Astrocyte (in vitro differentiated cells and primary cell): ENCODE measurements around the gene F11R. TPM values are rescaled to one million over a fixed set of nuclear protein-coding genes. Genes with fewer than 3 reads are reported as not detected.

Experiments
- DNase-seq: peaks from one replicate; pipeline ENCODE4 v3.0.0-alpha.2; 2010; ENCODE audit warnings: low read depth
- FAIRE-seq: peaks from 2 replicates; lab custom pipeline; 2011; peaks lifted over from hg19 to GRCh38; lab: Jason Lieb, UNC
- H2AFZ ChIP-seq: 2 replicates; pipeline ENCODE4 v1.6.0; 2012; ENCODE audit warnings: low read depth, low read length, inconsistent platforms
- H3K27ac ChIP-seq: 2 replicates; pipeline ENCODE4 v1.5.1; 2011; ENCODE audit warnings: low read depth, low read length, inconsistent platforms
- H3K27me3 ChIP-seq: 2 replicates; pipeline ENCODE4 v1.6.0; 2011; ENCODE audit warnings: low read length, inconsistent platforms; ENCODE audit not compliant: insufficient read depth
- H3K36me3 ChIP-seq: 2 replicates; pipeline ENCODE4 v1.5.1; 2011; ENCODE audit warnings: low read length, inconsistent platforms; ENCODE audit not compliant: insufficient read depth
- H3K4me1 ChIP-seq: 2 replicates; pipeline ENCODE4 v1.5.1; 2011; ENCODE audit warnings: low read length, inconsistent platforms; ENCODE audit not compliant: insufficient read depth
- H3K4me2 ChIP-seq: 2 replicates; pipeline ENCODE4 v1.6.0; 2012; ENCODE audit warnings: low read length, inconsistent platforms
- H3K4me3 ChIP-seq: 2 replicates; pipeline ENCODE4 v1.5.1; 2011; ENCODE audit warnings: low read depth, mild to moderate bottlenecking, low read length, inconsistent platforms; ENCODE audit not compliant: insufficient read depth
- H3K79me2 ChIP-seq: 2 replicates; pipeline ENCODE4 v1.6.0; 2012; ENCODE audit warnings: mild to moderate bottlenecking, low read length, inconsistent platforms; ENCODE audit not compliant: insufficient read depth
- H3K9ac ChIP-seq: 2 replicates; pipeline ENCODE4 v1.6.0; 2012; ENCODE audit warnings: mild to moderate bottlenecking, low read length, inconsistent platforms
- H3K9me3 ChIP-seq: 2 replicates; pipeline ENCODE4 v1.5.1; 2012; ENCODE audit warnings: low read depth, mild to moderate bottlenecking, low read length, inconsistent platforms; ENCODE audit not compliant: insufficient read depth
- H4K20me1 ChIP-seq: 2 replicates; pipeline ENCODE4 v1.6.0; 2012; ENCODE audit warnings: low read length, inconsistent platforms; ENCODE audit not compliant: insufficient read depth
- H3K27ac Mint-ChIP-seq: one replicate; pipeline ENCODE4 v1.8.0; 2021; ENCODE audit warnings: mild to moderate bottlenecking, mixed read lengths; ENCODE audit not compliant: unreplicated experiment
- H3K27me3 Mint-ChIP-seq: one replicate; pipeline ENCODE4 v1.8.0; 2021; ENCODE audit warnings: low read depth, mixed read lengths; ENCODE audit not compliant: unreplicated experiment
- H3K36me3 Mint-ChIP-seq: one replicate; pipeline ENCODE4 v1.8.0; 2021; ENCODE audit warnings: low read depth, mixed read lengths; ENCODE audit not compliant: unreplicated experiment
- H3K4me1 Mint-ChIP-seq: one replicate; pipeline ENCODE4 v1.8.0; 2021; ENCODE audit warnings: low read depth, mixed read lengths; ENCODE audit not compliant: unreplicated experiment
- H3K4me3 Mint-ChIP-seq: one replicate; pipeline ENCODE4 v1.8.0; 2021; ENCODE audit warnings: mild to moderate bottlenecking, moderate library complexity, mixed read lengths; ENCODE audit not compliant: unreplicated experiment
- H3K9me3 Mint-ChIP-seq: one replicate; pipeline ENCODE4 v1.8.0; 2021; ENCODE audit warnings: mild to moderate bottlenecking, mixed read lengths; ENCODE audit not compliant: unreplicated experiment
- EZH2 ChIP-seq: IDR thresholded peaks from 2 replicates; pipeline ENCODE4 v1.6.1; 2012; ENCODE audit warnings: mild to moderate bottlenecking, low read length, inconsistent platforms; ENCODE audit not compliant: insufficient read depth
- total RNA-seq: library from RNA; stranded (reverse); gene quantifications from 2 replicates; pipeline ENCODE4 v1.2.1, GENCODE V29; 2021
- TF ChIP-seq, protein P1 (sequence below): IDR thresholded peaks from 2 replicates; pipeline ENCODE4 v1.5.1; 2011; ENCODE audit warnings: low read depth, mild to moderate bottlenecking, inconsistent platforms, low read length, moderate library complexity; ENCODE audit not compliant: insufficient read depth

The F11R gene
- total RNA-seq, 1 donor from 2014 or later = 68.6 TPM

DNA sequence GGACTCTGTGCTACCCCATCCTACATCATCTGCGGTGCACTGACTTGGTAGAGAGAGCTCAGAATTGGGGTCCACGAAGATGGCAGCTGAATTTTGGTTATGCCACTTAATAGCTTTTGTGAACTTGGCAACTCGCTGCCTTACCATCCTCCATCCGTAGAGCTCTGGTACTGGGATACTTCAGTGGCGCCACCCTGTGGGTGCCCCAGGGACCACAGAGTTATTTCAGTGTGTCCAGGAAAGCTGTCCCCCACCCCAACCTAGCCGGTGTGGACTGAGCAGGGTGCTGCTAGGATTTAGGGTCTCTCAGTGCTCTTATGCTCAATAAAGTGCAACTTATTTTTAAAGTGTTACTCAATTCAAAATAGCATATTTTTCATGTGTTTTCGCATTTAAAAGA, 33.9 kb upstream of the F11R start:
- Histone ChIP-seq H3K9me3 (no peaks in the 10 kb centered on the region), H3K27me3 (no peaks in the 10 kb centered on the region), H3K79me2 (no peaks in the 10 kb centered on the region), H2AFZ (no peak overlapping the region), H3K4me1 (peaks cover 3% of the 10 kb centered on the region), H4K20me1 (no peaks in the 10 kb centered on the region), H3K27ac (no peak overlapping the region), H3K4me2 (no peak overlapping the region), H3K36me3 (no peaks in the 10 kb centered on the region), H3K9ac (no peak overlapping the region), H3K4me3 (no peak overlapping the region)
- Mint-ChIP-seq H3K36me3 (peaks cover 2% of the 10 kb centered on the region), H3K4me1 (no peaks in the 10 kb centered on the region), H3K27ac (no peak overlapping the region), H3K9me3 (peaks cover 9% of the 10 kb centered on the region), H3K27me3 (no peaks in the 10 kb centered on the region), H3K4me3 (no peak overlapping the region)
- TF ChIP-seq EZH2 = no peak
- TF ChIP-seq, protein P1, sequence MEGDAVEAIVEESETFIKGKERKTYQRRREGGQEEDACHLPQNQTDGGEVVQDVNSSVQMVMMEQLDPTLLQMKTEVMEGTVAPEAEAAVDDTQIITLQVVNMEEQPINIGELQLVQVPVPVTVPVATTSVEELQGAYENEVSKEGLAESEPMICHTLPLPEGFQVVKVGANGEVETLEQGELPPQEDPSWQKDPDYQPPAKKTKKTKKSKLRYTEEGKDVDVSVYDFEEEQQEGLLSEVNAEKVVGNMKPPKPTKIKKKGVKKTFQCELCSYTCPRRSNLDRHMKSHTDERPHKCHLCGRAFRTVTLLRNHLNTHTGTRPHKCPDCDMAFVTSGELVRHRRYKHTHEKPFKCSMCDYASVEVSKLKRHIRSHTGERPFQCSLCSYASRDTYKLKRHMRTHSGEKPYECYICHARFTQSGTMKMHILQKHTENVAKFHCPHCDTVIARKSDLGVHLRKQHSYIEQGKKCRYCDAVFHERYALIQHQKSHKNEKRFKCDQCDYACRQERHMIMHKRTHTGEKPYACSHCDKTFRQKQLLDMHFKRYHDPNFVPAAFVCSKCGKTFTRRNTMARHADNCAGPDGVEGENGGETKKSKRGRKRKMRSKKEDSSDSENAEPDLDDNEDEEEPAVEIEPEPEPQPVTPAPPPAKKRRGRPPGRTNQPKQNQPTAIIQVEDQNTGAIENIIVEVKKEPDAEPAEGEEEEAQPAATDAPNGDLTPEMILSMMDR = no peak
- FAIRE-seq = no peak
- DNase-seq = no peak

DNA sequence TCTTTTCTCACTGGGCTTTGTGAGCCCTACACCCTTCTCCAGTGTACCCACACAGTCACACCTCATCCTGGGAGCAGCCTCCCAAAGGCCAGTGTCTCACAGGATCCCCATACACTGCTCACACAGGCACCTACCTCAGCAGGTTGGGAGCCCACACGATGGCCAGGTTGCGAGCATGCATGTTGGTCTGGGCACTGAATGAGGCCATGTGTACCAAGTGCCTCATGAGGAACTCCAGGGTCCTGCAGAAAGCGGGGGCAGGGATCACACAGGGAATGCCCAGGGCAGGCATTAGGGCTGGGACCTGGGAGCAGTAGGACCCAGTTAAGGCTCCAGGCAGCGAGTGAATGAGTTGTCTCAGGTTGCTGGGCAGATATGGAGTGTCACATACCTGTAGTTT, 33.3 kb upstream of the F11R start:
- Histone ChIP-seq H3K27me3 (no peaks in the 10 kb centered on the region), H4K20me1 (no peaks in the 10 kb centered on the region), H3K9ac (no peak overlapping the region), H3K9me3 (no peaks in the 10 kb centered on the region), H3K4me3 (no peak overlapping the region), H3K27ac (no peak overlapping the region), H3K79me2 (no peaks in the 10 kb centered on the region), H3K4me1 (peaks cover 3% of the 10 kb centered on the region), H2AFZ (no peak overlapping the region), H3K36me3 (no peaks in the 10 kb centered on the region), H3K4me2 (no peak overlapping the region)
- DNase-seq (no peak), FAIRE-seq (no peak)
- TF ChIP-seq, protein P1 = no peak
- TF ChIP-seq EZH2 = no peak
- Mint-ChIP-seq H3K9me3 (peaks cover 12% of the 10 kb centered on the region), H3K27ac (no peak overlapping the region), H3K36me3 (peaks cover 2% of the 10 kb centered on the region), H3K27me3 (no peaks in the 10 kb centered on the region), H3K4me1 (no peaks in the 10 kb centered on the region), H3K4me3 (no peak overlapping the region)

DNA sequence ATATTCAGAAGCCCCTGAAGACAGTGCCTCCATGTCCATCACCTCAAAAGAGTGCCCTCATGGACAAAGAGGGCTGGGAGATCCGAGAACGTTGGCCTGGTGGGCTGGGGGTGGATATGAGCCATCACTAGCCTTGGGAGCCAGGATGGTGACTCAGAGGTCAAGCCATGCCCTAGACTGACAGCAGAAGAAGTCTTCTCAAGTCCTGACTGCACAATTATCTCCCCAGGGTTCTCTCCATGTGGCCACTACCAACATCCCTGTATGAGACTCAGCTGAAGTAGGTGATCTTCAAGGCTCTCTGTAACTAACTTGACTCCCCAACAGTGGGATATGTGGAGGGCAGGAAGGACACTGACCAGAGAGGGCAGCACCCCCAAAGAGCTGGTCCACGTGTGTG, 31.9 kb upstream of the F11R start:
- TF ChIP-seq, protein P1 = no peak
- TF ChIP-seq EZH2 = no peak
- no peaks in the 10 kb centered on the region for H3K27me3 Mint-ChIP-seq
- H3K27ac Mint-ChIP-seq = no peak overlapping the region
- Histone ChIP-seq H3K27ac (no peak overlapping the region), H3K9ac (no peak overlapping the region), H3K36me3 (no peaks in the 10 kb centered on the region), H3K9me3 (peaks cover 6% of the 10 kb centered on the region), H3K4me2 (no peak overlapping the region), H2AFZ (no peak overlapping the region), H3K4me1 (peaks cover 3% of the 10 kb centered on the region), H4K20me1 (no peaks in the 10 kb centered on the region), H3K79me2 (no peaks in the 10 kb centered on the region), H3K4me3 (no peak overlapping the region), H3K27me3 (no peaks in the 10 kb centered on the region)
- no peak for FAIRE-seq
- H3K36me3 Mint-ChIP-seq = peaks cover 10% of the 10 kb centered on the region
- H3K4me3 Mint-ChIP-seq = no peak overlapping the region
- no peaks in the 10 kb centered on the region for H3K4me1 Mint-ChIP-seq
- peaks cover 19% of the 10 kb centered on the region for H3K9me3 Mint-ChIP-seq
- no peak for DNase-seq
